ENCODE data around the gene TIAL1. TPM values are rescaled to one million over a fixed set of nuclear protein-coding genes. Genes with fewer than 3 reads are reported as not detected.

The TIAL1 gene
- total and polyA plus RNA-seq, 2 experiments from 2014 or later = 92.6 to 131 TPM

- no peak for ATAC-seq
These were observed 832 bp upstream of the TIAL1 start for GRCh38 chr10:119597405-119598186.

GRCh38 chr10:119595676-119596515, 868 bp downstream of the TIAL1 start:
- peak overlapping the region; percentile 91 for H3K4me3 Mint-ChIP-seq
- Histone ChIP-seq H3F3A (replicated peaks; ENCODE audit: low read depth) (no peaks in the 10 kb centered on the region), H2AFZ (no peak overlapping the region), H3K4me1 (ENCODE audit: insufficient read depth) (peaks cover 22% of the 10 kb centered on the region), H3K27ac (ENCODE audit: low read depth) (peak overlapping the region; percentile 88), H3K4me3 (peak overlapping the region; percentile 73), H3K27me3 (ENCODE audit: insufficient read depth) (no peaks in the 10 kb centered on the region), H3K36me3 (ENCODE audit: insufficient read depth) (peaks cover 9% of the 10 kb centered on the region; the same call in 1 of the 2 replicates), H3K9me2 (ENCODE audit: insufficient read depth) (no peaks in the 10 kb centered on the region), H3K79me2 (replicated peaks; ENCODE audit: insufficient read depth) (peaks cover 54% of the 10 kb centered on the region), H4K20me1 (replicated peaks; ENCODE audit: insufficient read depth) (peaks cover 38% of the 10 kb centered on the region), H3K4me2 (peak overlapping the region; percentile 83)
- H3K9me3 Mint-ChIP-seq = peaks cover 16% of the 10 kb centered on the region
- peaks cover 5% of the 10 kb centered on the region for H3K27me3 Mint-ChIP-seq (ENCODE audit: insufficient read depth, low read depth, poor library complexity)
- H3K27ac Mint-ChIP-seq = peak overlapping the region; percentile 90
- ATAC-seq (peak; percentile 22), DNase-seq (ENCODE audit: low spot score) (peak; percentile 43)
- H3K4me1 Mint-ChIP-seq = peaks cover 30% of the 10 kb centered on the region
- H3K36me3 Mint-ChIP-seq (ENCODE audit: low read depth) = peaks cover 42% of the 10 kb centered on the region
- TF ChIP-seq, protein P1, sequence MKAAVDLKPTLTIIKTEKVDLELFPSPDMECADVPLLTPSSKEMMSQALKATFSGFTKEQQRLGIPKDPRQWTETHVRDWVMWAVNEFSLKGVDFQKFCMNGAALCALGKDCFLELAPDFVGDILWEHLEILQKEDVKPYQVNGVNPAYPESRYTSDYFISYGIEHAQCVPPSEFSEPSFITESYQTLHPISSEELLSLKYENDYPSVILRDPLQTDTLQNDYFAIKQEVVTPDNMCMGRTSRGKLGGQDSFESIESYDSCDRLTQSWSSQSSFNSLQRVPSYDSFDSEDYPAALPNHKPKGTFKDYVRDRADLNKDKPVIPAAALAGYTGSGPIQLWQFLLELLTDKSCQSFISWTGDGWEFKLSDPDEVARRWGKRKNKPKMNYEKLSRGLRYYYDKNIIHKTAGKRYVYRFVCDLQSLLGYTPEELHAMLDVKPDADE (IDR thresholded peaks at IDR 0.05) = no peak
- no peak for TF ChIP-seq EZH2phosphoT487 (IDR thresholded peaks at IDR 0.05; ENCODE audit: unreplicated experiment)
- TF ChIP-seq JUNB (IDR thresholded peaks at IDR 0.05; ENCODE audit: unreplicated experiment) = no peak
- no peak for TF ChIP-seq STAT1 (IDR thresholded peaks at IDR 0.05; ENCODE audit: unreplicated experiment)
- no peak for TF ChIP-seq EZH2 (IDR thresholded peaks at IDR 0.05; ENCODE audit: low read depth, unreplicated experiment)
- TF ChIP-seq ZNF331 (CRISPR knock-in tag; IDR thresholded peaks at IDR 0.05; ENCODE audit: low read depth) = no peak
- TF ChIP-seq CTCF (conservative IDR thresholded peaks at IDR 0.05; ENCODE audit: low read depth in 2 of 2) = no peak
- TF ChIP-seq CREB1 (CRISPR knock-in tag; IDR thresholded peaks at IDR 0.05; ENCODE audit: low read depth) = no peak
- TF ChIP-seq, protein P2, sequence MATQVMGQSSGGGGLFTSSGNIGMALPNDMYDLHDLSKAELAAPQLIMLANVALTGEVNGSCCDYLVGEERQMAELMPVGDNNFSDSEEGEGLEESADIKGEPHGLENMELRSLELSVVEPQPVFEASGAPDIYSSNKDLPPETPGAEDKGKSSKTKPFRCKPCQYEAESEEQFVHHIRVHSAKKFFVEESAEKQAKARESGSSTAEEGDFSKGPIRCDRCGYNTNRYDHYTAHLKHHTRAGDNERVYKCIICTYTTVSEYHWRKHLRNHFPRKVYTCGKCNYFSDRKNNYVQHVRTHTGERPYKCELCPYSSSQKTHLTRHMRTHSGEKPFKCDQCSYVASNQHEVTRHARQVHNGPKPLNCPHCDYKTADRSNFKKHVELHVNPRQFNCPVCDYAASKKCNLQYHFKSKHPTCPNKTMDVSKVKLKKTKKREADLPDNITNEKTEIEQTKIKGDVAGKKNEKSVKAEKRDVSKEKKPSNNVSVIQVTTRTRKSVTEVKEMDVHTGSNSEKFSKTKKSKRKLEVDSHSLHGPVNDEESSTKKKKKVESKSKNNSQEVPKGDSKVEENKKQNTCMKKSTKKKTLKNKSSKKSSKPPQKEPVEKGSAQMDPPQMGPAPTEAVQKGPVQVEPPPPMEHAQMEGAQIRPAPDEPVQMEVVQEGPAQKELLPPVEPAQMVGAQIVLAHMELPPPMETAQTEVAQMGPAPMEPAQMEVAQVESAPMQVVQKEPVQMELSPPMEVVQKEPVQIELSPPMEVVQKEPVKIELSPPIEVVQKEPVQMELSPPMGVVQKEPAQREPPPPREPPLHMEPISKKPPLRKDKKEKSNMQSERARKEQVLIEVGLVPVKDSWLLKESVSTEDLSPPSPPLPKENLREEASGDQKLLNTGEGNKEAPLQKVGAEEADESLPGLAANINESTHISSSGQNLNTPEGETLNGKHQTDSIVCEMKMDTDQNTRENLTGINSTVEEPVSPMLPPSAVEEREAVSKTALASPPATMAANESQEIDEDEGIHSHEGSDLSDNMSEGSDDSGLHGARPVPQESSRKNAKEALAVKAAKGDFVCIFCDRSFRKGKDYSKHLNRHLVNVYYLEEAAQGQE (IDR thresholded peaks at IDR 0.05; ENCODE audit: unreplicated experiment) = no peak
- TF ChIP-seq NANOG (IDR thresholded peaks at IDR 0.05; ENCODE audit: borderline replicate concordance) = no peak
- no peak for TF ChIP-seq POLR2AphosphoS5 (IDR thresholded peaks at IDR 0.05; ENCODE audit: low read depth)

More at GRCh38 chr10:119597405-119598186, 832 bp upstream of the TIAL1 start:
- Histone ChIP-seq H3K4me3 (peak overlapping the region; percentile 58), H3K27ac (ENCODE audit: low read depth) (peak overlapping the region; percentile 89), H3K4me1 (ENCODE audit: insufficient read depth) (peaks cover 19% of the 10 kb centered on the region), H3K36me3 (ENCODE audit: insufficient read depth) (peaks cover 4% of the 10 kb centered on the region; the same call in 1 of the 2 replicates), H3F3A (replicated peaks; ENCODE audit: low read depth) (no peaks in the 10 kb centered on the region), H2AFZ (peak overlapping the region; percentile 5; the same call in 1 of the 2 replicates), H3K4me2 (peak overlapping the region; percentile 77), H4K20me1 (replicated peaks; ENCODE audit: insufficient read depth) (peaks cover 23% of the 10 kb centered on the region), H3K79me2 (replicated peaks; ENCODE audit: insufficient read depth) (peaks cover 37% of the 10 kb centered on the region), H3K27me3 (ENCODE audit: insufficient read depth) (no peaks in the 10 kb centered on the region), H3K9me2 (ENCODE audit: insufficient read depth) (no peaks in the 10 kb centered on the region)
- Mint-ChIP-seq H3K36me3 (ENCODE audit: low read depth) (peaks cover 33% of the 10 kb centered on the region), H3K27me3 (ENCODE audit: insufficient read depth, low read depth, poor library complexity) (peaks cover 5% of the 10 kb centered on the region), H3K27ac (peak overlapping the region; percentile 86), H3K9me3 (peaks cover 16% of the 10 kb centered on the region), H3K4me1 (peaks cover 26% of the 10 kb centered on the region), H3K4me3 (peak overlapping the region; percentile 91)
- DNase-seq (ENCODE audit: low spot score) = peak; percentile 8
- no peak for TF ChIP-seq EZH2phosphoT487 (IDR thresholded peaks at IDR 0.05; ENCODE audit: unreplicated experiment)
- TF ChIP-seq STAT1 (IDR thresholded peaks at IDR 0.05; ENCODE audit: unreplicated experiment) = no peak
- TF ChIP-seq ZNF331 (CRISPR knock-in tag; IDR thresholded peaks at IDR 0.05; ENCODE audit: low read depth) = no peak
